Ishikawa (cell line): ENCODE data around the gene ATAD3B.
A peak's percentile ranks its signal among the peaks of the same experiment; 100 is the strongest.

Experiments
- CEBPB ChIP-seq: IDR thresholded peaks from 2 replicates; pipeline ENCODE4 v1.6.1; 2012
- CREB1 ChIP-seq: IDR thresholded peaks from 2 replicates; pipeline ENCODE4 v1.6.1; 2012; ENCODE audit warnings: low read depth
- EP300 ChIP-seq: IDR thresholded peaks from 2 replicates; pipeline ENCODE4 v1.6.1; 2012; ENCODE audit warnings: borderline replicate concordance
- FOXM1 ChIP-seq: IDR thresholded peaks from 2 replicates; pipeline ENCODE4 v1.6.1; 2012; ENCODE audit warnings: low read depth, borderline replicate concordance
- RAD21 ChIP-seq: IDR thresholded peaks from 2 replicates; pipeline ENCODE4 v1.6.1; 2012; ENCODE audit warnings: low read depth
- TAF1 ChIP-seq: IDR thresholded peaks from 2 replicates; pipeline ENCODE4 v1.6.1; 2012; ENCODE audit warnings: low read depth, mild to moderate bottlenecking
- TCF12 ChIP-seq: IDR thresholded peaks from 2 replicates; pipeline ENCODE4 v1.6.1; 2012; ENCODE audit warnings: low read depth
- TEAD4 ChIP-seq: IDR thresholded peaks from 2 replicates; pipeline ENCODE4 v1.6.1; 2012
- YY1 ChIP-seq: IDR thresholded peaks from 2 replicates; pipeline ENCODE4 v1.6.1; 2012; ENCODE audit warnings: low read depth
- TF ChIP-seq, protein P1 (sequence below): IDR thresholded peaks from 2 replicates; pipeline ENCODE4 v1.6.1; 2012; ENCODE audit warnings: low read depth, mild to moderate bottlenecking
- TF ChIP-seq, protein P2 (sequence below): IDR thresholded peaks from 2 replicates; pipeline ENCODE4 v1.6.1; 2012

DNA sequence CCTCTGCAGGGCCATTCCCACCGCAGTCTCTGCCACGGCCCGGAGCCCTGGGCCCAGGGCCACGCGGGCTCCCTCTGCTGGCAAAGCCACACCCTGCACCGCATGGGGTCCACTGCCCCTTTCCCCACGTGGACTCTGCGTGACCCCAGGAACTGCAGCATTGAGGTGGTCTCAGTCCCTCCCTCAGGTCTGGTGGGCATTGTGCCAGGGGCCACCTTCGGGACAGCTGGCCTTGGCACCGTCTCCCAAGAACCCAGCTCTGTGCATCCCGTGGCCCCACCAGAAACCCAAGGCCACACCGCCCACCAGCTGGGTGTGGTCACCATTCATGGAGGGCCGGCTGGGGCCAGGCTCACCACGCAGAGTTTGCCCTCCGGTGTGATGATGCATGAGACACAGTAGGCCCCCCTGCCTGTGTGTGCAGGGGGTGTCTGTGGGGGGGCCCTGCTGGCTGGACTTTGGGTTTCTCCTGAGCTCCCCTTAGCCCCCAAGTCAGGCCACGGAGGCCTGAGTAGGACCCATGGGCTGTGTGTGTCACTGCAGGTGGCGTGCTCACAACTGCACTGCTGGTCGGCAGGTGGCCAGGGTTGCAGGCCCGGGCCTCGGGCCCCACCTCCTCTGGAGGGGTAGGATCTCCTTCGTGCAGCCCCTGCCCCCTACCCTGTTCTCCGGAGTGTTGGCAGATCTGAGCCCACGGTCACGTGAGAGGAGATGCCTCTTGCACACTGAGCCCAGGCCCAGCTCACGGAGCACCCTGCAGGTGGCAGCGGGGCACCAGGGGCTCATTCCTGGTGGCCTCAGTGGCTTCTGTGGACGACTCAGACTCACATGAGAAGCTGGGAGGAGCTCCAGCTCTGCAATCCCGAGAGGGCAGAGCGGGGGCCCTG, 30.3 kb upstream of the ATAD3B start:
- TF ChIP-seq, protein P1, sequence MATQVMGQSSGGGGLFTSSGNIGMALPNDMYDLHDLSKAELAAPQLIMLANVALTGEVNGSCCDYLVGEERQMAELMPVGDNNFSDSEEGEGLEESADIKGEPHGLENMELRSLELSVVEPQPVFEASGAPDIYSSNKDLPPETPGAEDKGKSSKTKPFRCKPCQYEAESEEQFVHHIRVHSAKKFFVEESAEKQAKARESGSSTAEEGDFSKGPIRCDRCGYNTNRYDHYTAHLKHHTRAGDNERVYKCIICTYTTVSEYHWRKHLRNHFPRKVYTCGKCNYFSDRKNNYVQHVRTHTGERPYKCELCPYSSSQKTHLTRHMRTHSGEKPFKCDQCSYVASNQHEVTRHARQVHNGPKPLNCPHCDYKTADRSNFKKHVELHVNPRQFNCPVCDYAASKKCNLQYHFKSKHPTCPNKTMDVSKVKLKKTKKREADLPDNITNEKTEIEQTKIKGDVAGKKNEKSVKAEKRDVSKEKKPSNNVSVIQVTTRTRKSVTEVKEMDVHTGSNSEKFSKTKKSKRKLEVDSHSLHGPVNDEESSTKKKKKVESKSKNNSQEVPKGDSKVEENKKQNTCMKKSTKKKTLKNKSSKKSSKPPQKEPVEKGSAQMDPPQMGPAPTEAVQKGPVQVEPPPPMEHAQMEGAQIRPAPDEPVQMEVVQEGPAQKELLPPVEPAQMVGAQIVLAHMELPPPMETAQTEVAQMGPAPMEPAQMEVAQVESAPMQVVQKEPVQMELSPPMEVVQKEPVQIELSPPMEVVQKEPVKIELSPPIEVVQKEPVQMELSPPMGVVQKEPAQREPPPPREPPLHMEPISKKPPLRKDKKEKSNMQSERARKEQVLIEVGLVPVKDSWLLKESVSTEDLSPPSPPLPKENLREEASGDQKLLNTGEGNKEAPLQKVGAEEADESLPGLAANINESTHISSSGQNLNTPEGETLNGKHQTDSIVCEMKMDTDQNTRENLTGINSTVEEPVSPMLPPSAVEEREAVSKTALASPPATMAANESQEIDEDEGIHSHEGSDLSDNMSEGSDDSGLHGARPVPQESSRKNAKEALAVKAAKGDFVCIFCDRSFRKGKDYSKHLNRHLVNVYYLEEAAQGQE: no peak
- TF ChIP-seq TAF1: no peak
- TF ChIP-seq, protein P2, sequence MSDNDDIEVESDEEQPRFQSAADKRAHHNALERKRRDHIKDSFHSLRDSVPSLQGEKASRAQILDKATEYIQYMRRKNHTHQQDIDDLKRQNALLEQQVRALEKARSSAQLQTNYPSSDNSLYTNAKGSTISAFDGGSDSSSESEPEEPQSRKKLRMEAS: no peak
- TF ChIP-seq FOXM1: no peak
- no peak for TF ChIP-seq CREB1
- 0 out of 2 replicates have a peak, but pooled peaks have one; percentile 29 for TF ChIP-seq TCF12
- no peak for TF ChIP-seq EP300
- TF ChIP-seq RAD21: peak; percentile 55
- no peak for TF ChIP-seq CEBPB
- TF ChIP-seq YY1: no peak
- TF ChIP-seq TEAD4: no peak
